Fibroblast of mammary gland (primary cell): ENCODE data around the gene DCBLD2.

Source experiments
- DNase-seq: peaks from one replicate; pipeline ENCODE4 v3.0.0-alpha.2; 2010; ENCODE audit warnings: low read depth
- H3K4me3 ChIP-seq: 2 replicates; pipeline ENCODE4 v1.5.1; 2011; ENCODE audit warnings: low read depth, mild to moderate bottlenecking, low read length, moderate library complexity; ENCODE audit not compliant: control insufficient read depth
- CTCF ChIP-seq: conservative IDR thresholded peaks from 2 replicates; pipeline ENCODE4 v1.5.1; 2011; ENCODE audit warnings: low read depth, low read length, inconsistent platforms; ENCODE audit not compliant: control insufficient read depth, insufficient read depth

DCBLD2 gene

GRCh38 chr3:98807011-98807410 lies 94.5 kb downstream of the DCBLD2 start:
- no peak for DNase-seq
- no peak overlapping the region for H3K4me3 ChIP-seq
- no peak for TF ChIP-seq CTCF

- DNase-seq = no peak
- no peak for TF ChIP-seq CTCF
- no peak overlapping the region for H3K4me3 ChIP-seq
These were observed 95.0 kb downstream of the DCBLD2 start for GRCh38 chr3:98806521-98806920.

- H3K4me3 ChIP-seq = no peak overlapping the region
- DNase-seq = no peak
- TF ChIP-seq CTCF = no peak
These were observed 95.9 kb downstream of the DCBLD2 start for GRCh38 chr3:98805571-98805970.

- no peak for DNase-seq
- H3K4me3 ChIP-seq = no peak overlapping the region
- TF ChIP-seq CTCF = peak; percentile 8
These were observed 100.3 kb downstream of the DCBLD2 start for GRCh38 chr3:98801043-98801747.

GRCh38 chr3:98800401-98800800 lies 101.1 kb downstream of the DCBLD2 start:
- no peak for DNase-seq
- no peak overlapping the region for H3K4me3 ChIP-seq
- TF ChIP-seq CTCF = no peak

GRCh38 chr3:98799479-98799878 lies 102.0 kb downstream of the DCBLD2 start:
- no peak for TF ChIP-seq CTCF
- no peak overlapping the region for H3K4me3 ChIP-seq
- DNase-seq = no peak

- no peak overlapping the region for H3K4me3 ChIP-seq
- TF ChIP-seq CTCF = no peak
- no peak for DNase-seq
These were observed 102.7 kb downstream of the DCBLD2 start for GRCh38 chr3:98798820-98799219.
